ENCODE data around the gene RAB28.
A peak's percentile ranks its signal among the peaks of the same experiment; 100 is the strongest.

Gene RAB28

DNA sequence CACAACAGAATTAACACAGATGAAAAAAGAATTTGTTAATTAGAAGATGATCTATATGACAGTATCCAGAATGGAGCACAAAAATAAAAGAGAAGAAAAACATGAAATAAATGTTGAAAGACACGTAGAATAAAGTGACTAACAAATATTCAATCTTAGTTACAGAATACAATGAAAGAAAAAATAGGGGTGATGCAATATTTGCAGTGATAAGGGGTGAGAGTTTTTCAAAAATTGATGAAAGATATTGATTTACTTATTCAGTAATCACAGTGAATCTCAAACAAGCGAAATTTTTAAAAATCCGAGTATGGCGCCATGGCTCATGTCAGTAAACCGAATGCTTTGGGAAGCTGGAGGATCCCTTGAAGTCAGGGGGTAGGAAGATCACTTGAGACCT is 20.2 kb upstream of the RAB28 start:
- TF ChIP-seq ZFX (IDR thresholded peaks at IDR 0.05), result no peak
- TF ChIP-seq, protein P1, sequence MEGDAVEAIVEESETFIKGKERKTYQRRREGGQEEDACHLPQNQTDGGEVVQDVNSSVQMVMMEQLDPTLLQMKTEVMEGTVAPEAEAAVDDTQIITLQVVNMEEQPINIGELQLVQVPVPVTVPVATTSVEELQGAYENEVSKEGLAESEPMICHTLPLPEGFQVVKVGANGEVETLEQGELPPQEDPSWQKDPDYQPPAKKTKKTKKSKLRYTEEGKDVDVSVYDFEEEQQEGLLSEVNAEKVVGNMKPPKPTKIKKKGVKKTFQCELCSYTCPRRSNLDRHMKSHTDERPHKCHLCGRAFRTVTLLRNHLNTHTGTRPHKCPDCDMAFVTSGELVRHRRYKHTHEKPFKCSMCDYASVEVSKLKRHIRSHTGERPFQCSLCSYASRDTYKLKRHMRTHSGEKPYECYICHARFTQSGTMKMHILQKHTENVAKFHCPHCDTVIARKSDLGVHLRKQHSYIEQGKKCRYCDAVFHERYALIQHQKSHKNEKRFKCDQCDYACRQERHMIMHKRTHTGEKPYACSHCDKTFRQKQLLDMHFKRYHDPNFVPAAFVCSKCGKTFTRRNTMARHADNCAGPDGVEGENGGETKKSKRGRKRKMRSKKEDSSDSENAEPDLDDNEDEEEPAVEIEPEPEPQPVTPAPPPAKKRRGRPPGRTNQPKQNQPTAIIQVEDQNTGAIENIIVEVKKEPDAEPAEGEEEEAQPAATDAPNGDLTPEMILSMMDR (conservative IDR thresholded peaks at IDR 0.05), result no peak
- no peak overlapping the region for H3K27ac ChIP-seq

DNA sequence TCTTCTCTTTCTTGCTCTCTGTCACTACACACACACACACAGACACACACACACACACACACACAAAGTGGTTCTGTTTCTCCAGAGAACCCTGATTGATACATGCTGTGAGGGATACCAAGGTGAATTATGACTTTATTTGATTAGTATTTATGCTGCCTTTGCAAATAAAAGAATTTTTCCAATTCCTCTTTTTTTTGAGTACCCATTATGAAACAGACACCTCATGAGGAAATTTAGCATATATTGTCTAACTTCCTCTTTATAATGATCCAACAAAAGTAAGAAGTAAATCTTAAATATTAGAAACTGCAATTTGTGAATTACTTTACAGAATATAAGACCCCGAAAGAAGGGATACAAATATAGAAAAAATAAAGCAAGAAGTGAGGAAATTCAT is 14.3 kb upstream of the RAB28 start:
- TF ChIP-seq, protein P1 (conservative IDR thresholded peaks at IDR 0.05), result no peak
- no peak for TF ChIP-seq ZFX (IDR thresholded peaks at IDR 0.05)

DNA sequence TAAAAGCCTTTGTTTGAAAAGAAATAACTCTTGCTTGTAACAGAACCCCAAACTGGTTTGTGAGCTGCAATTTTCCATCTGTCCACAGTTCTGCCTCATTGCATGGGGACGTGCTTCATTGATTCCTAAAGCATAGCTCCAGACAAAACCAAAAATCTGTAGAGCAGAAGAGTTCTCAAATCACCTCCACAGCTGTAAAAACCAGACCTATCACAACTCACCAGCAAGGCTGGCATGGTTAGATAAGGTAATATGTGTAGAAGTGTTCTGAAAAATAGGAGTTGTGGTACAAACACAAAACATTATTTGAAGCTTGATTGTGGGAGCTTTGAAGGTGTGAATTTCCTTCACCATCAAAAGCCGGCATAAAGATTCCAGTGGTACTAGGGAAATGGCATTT is 12.5 kb upstream of the RAB28 start:
- TF ChIP-seq, protein P1 (conservative IDR thresholded peaks at IDR 0.05), result no peak
- TF ChIP-seq ZFX (IDR thresholded peaks at IDR 0.05), result no peak
- H3K27ac ChIP-seq, result no peak overlapping the region

More for the DNA sequence above, 14.3 kb upstream of the RAB28 start:
- H3K27ac ChIP-seq, result no peak overlapping the region

DNA sequence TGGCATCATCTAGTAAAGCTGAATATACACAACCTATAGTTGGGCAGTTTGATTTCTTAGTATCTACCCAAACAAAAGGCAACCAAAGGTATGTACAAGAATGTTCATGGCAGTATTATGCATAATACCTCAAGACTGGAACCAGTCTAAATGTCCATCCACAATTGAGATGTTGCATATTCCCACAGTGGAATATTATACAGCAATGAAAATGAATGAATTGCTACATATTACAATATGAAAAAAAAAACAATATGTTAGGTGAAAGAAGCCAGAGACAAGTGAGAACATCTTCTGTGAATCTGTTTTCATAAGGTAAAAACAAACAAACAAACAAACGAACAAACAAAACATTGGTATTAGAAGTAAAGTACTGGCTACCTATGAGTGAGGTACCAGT is 11.6 kb upstream of the RAB28 start:
- TF ChIP-seq ZFX (IDR thresholded peaks at IDR 0.05), result no peak
- TF ChIP-seq, protein P1 (conservative IDR thresholded peaks at IDR 0.05), result no peak
- no peak overlapping the region for H3K27ac ChIP-seq

DNA sequence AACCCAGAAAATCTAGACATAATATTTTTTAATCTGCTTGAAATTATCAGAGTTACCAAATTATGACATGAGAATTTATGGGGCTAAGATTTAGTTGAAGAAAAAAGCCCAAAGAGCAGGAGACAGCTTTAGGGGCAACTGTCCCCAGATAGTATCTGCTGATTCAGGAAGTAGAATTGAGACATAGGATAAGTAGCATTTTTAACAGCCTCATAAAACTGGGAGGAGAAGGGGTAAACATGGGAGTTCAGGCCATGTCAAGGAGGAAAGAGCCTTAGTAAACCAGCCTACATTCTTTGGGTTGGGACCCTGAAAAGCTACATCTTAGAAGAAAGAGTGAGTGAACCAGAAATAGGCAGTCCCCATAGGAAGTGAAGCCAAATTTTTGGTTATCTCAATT is 9.7 kb upstream of the RAB28 start:
- H3K27ac ChIP-seq, result no peak overlapping the region
- TF ChIP-seq, protein P1 (conservative IDR thresholded peaks at IDR 0.05), result no peak
- no peak for TF ChIP-seq ZFX (IDR thresholded peaks at IDR 0.05)

DNA sequence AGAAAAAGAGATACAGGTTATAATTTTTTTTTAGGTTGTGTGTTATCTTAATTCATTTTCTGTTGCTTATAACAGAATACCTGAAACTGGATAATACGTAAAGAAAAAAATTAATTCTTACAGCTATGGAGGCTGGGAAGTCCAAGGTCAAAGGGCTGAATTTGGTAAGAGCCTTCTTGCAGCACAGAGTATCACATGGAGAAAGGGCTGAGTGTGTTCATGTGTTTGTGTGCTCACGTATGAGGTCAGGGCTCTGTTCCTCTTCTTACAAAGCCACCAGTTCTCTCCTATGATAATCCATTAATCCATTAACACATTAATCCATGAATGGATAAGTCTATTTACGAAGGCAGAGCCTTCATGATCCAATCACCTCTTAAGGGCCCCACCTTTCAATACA is 8.6 kb upstream of the RAB28 start:
- TF ChIP-seq, protein P1 (conservative IDR thresholded peaks at IDR 0.05), result no peak
- TF ChIP-seq ZFX (IDR thresholded peaks at IDR 0.05), result no peak
- H3K27ac ChIP-seq, result no peak overlapping the region

DNA sequence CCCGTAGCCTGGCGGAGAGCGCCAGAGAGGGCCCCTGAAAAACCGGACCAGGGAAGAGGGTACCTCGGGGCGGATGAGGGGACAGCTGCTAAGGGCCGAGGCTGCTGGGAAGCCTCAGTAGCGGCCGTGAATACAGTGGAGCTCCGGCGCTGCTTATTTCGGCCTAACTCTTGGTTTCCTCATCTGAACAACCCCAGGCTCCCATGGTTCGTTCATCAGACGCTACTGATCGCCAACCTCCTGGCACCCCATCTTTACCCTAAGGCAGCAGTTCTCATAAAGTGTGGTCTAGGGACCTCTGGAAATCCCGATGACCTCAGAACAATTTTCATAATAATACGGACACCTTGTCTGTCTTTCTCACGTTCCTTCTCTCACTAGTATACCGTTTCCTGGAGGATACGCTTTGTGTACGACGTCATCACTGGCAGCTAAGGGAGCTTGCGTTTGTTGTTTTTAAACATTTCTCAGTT is 645 bp upstream of the RAB28 start:
- no peak for TF ChIP-seq ZFX (IDR thresholded peaks at IDR 0.05)
- TF ChIP-seq, protein P1 (conservative IDR thresholded peaks at IDR 0.05), result no peak

More for the DNA sequence above, 645 bp upstream of the RAB28 start:
- H3K27ac ChIP-seq, result peak overlapping the region; percentile 93

Measured in C4-2B (cell line).